Suprapubic skin (tissue), 4 donors: Measurements from ENCODE around the gene NTSR1. TPM values are rescaled to one million over a fixed set of nuclear protein-coding genes. Genes with fewer than 3 reads are reported as not detected.

Experiments
- DNase-seq, 2 donors: peaks; one replicate each; pipeline ENCODE4 v3.0.0-alpha.2; 2019; ENCODE audit warnings: low spot score in 2 of 2
- H3K27ac ChIP-seq: fragments of 200-600 bp; sonication (generic); one replicate; pipeline ENCODE4 v1.5.1; 2019
- H3K27me3 ChIP-seq: fragments of 200-600 bp; sonication (generic); one replicate; pipeline ENCODE4 v1.5.1; 2019
- H3K36me3 ChIP-seq: fragments of 200-600 bp; sonication (generic); one replicate; pipeline ENCODE4 v1.5.1; 2019
- H3K4me1 ChIP-seq: fragments of 200-600 bp; sonication (generic); one replicate; pipeline ENCODE4 v1.5.1; 2019
- H3K4me3 ChIP-seq: fragments of 200-600 bp; sonication (generic); one replicate; pipeline ENCODE4 v1.5.1; 2019; ENCODE audit warnings: mild to moderate bottlenecking
- H3K9me3 ChIP-seq: fragments of 200-600 bp; sonication (generic); one replicate; pipeline ENCODE4 v1.5.1; 2019
- EP300 ChIP-seq: sonication (generic); formaldehyde crosslinking; IDR thresholded peaks from one replicate; pipeline ENCODE4 v1.6.1; 2017; ENCODE audit warnings: antibody characterized with exemption
- POLR2A ChIP-seq, 2 donors: fragments of 450-650 bp; IDR thresholded peaks; one replicate each; pipeline ENCODE4 v1.6.1; 2017; ENCODE audit warnings: antibody characterized with exemption in 2 of 2, mild to moderate bottlenecking in 2 of 2, moderate library complexity in 2 of 2
- POLR2AphosphoS5 ChIP-seq, 3 donors: sonication (generic); formaldehyde crosslinking; IDR thresholded peaks; one replicate each; pipeline ENCODE4 v1.6.1; 2017; ENCODE audit warnings: antibody characterized with exemption in 3 of 3
- WGBS: methylation state at CpG from one replicate; pipeline ENCODE4 v1.1.5; 2018; 5-methylcytosine and 5-hydroxymethylcytosine counted together
- total RNA-seq, 4 donors: library from RNA; depleted of rRNA; stranded (reverse); fragments of >200 nt; gene quantifications; one replicate each; pipeline ENCODE4 v1.1.0, GENCODE V29; 2016
- TF ChIP-seq, protein P1 (sequence below), 2 donors: fragments of 200-600 bp in 1 of 2; fragments of 450-650 bp in 1 of 2; sonication (generic) in 1 of 2; IDR thresholded peaks; one replicate each; pipeline ENCODE4 v1.5.1; 2016 to 2019; ENCODE audit warnings: antibody characterized with exemption in 2 of 2, mild to moderate bottlenecking in 1 of 2, moderate library complexity in 1 of 2

NTSR1 gene
- total RNA-seq, 4 donors from 2014 or later, result 0.16 to 0.55 TPM; not detected in 2

DNA sequence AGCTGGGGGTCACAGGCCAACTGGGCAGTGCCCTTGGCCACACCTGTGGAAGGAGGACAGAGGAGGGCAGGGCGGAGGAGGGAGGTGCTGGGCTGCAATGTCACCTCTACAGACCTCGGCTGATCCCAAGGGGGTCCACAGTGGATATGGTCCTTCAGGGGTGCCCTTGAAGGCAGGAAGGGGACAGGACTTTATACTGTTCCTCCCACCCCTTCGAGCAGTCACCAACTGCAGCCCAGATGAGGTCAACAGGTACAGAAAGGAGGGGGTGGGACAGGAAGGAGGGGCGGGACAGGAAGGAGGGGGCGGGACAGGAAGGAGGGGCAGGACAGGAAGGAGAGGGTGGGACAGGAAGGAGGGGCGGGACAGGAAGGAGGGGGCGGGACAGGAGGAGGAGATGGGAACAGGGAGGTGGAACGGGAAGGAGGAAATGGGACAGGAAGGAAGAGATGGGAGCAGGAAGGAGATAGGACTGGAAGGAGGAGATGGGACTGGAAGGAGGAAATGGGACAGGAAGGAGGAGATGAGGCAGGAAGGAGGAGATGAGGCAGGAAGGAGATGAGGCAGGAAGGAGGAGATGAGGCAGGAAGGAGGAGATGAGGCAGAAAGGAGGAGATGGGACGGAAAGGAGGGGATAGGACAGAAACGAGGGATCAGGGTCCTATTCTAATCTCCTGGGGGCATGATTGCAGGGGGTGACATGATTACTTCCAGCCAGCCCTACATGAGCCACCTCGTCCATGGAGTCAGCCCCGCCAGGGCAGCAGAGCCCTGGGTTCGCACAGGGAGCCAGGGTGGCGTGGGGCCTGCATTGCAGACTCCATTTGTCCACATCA is 68.3 kb downstream of the NTSR1 start:
- Histone ChIP-seq H3K4me3 (no peak overlapping the region), H3K9me3 (no peaks in the 10 kb centered on the region), H3K4me1 (peaks cover 23% of the 10 kb centered on the region), H3K36me3 (no peaks in the 10 kb centered on the region), H3K27me3 (peaks cover 46% of the 10 kb centered on the region), H3K27ac (no peak overlapping the region)
- no peak for DNase-seq
- 62% methylated on average over 14 of the region's 14 CpGs for WGBS
- TF ChIP-seq EP300, result no peak
- TF ChIP-seq, protein P1, sequence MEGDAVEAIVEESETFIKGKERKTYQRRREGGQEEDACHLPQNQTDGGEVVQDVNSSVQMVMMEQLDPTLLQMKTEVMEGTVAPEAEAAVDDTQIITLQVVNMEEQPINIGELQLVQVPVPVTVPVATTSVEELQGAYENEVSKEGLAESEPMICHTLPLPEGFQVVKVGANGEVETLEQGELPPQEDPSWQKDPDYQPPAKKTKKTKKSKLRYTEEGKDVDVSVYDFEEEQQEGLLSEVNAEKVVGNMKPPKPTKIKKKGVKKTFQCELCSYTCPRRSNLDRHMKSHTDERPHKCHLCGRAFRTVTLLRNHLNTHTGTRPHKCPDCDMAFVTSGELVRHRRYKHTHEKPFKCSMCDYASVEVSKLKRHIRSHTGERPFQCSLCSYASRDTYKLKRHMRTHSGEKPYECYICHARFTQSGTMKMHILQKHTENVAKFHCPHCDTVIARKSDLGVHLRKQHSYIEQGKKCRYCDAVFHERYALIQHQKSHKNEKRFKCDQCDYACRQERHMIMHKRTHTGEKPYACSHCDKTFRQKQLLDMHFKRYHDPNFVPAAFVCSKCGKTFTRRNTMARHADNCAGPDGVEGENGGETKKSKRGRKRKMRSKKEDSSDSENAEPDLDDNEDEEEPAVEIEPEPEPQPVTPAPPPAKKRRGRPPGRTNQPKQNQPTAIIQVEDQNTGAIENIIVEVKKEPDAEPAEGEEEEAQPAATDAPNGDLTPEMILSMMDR (IDR thresholded peaks at IDR 0.05), result no peak
- TF ChIP-seq POLR2A (IDR thresholded peaks at IDR 0.05), result no peak
- no peak for TF ChIP-seq POLR2AphosphoS5 (IDR thresholded peaks at IDR 0.05)

DNA sequence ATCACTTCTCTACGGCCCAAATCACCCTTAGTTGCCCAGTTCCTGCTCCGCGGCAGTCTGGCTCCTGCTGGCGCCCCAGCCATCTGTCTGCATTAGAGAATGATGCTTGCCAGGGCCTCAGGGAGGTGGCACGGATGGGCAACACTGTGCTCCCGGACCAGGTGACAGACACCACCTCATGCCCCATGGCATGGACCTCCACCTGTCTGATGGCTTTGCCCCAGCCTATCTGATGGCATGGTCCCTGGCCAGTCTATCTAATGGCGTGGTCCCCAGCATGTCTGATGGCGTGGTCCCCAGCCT is 68.8 kb downstream of the NTSR1 start:
- 97% methylated on average over 5 of the region's 8 CpGs for WGBS
- H3K4me1 ChIP-seq, result peaks cover 20% of the 10 kb centered on the region
- no peaks in the 10 kb centered on the region for H3K9me3 ChIP-seq
- H3K4me3 ChIP-seq, result no peak overlapping the region
- TF ChIP-seq, protein P1 (IDR thresholded peaks at IDR 0.05), result no peak
- no peak overlapping the region for H3K27ac ChIP-seq
- no peaks in the 10 kb centered on the region for H3K36me3 ChIP-seq
- H3K27me3 ChIP-seq, result peaks cover 46% of the 10 kb centered on the region
- no peak for DNase-seq

DNA sequence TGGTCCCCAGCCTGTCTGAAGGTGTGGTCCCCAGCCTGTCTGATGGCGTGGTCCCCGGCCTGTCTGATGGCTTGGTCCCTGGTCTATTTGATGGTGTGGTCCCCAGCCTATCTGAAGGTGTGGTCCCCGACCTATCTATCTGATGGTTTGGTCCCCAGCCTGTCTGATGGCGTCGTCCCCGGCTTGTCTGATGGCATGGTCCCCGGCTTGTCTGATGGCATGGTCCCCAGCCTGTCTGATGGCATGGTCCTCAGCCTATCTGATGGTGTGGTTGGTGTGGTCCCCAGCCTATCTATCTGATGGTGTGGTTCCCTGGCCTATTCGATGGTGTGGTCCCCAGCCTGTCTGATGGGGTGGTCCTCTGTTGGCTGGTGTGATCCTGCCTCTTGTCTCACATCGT is 69.4 kb downstream of the NTSR1 start:
- DNase-seq, result no peak
- H3K4me1 ChIP-seq, result peaks cover 14% of the 10 kb centered on the region
- no peak overlapping the region for H3K4me3 ChIP-seq
- H3K27ac ChIP-seq, result no peak overlapping the region
- no peak for TF ChIP-seq EP300
- TF ChIP-seq POLR2AphosphoS5 (IDR thresholded peaks at IDR 0.05), result no peak
- TF ChIP-seq, protein P1 (IDR thresholded peaks at IDR 0.05), result no peak
- no peak for TF ChIP-seq POLR2A (IDR thresholded peaks at IDR 0.05)
- 96% methylated on average over 7 of the region's 9 CpGs for whole genome bisulfite sequencing
- peaks cover 46% of the 10 kb centered on the region for H3K27me3 ChIP-seq
- H3K36me3 ChIP-seq, result no peaks in the 10 kb centered on the region
- no peaks in the 10 kb centered on the region for H3K9me3 ChIP-seq

DNA sequence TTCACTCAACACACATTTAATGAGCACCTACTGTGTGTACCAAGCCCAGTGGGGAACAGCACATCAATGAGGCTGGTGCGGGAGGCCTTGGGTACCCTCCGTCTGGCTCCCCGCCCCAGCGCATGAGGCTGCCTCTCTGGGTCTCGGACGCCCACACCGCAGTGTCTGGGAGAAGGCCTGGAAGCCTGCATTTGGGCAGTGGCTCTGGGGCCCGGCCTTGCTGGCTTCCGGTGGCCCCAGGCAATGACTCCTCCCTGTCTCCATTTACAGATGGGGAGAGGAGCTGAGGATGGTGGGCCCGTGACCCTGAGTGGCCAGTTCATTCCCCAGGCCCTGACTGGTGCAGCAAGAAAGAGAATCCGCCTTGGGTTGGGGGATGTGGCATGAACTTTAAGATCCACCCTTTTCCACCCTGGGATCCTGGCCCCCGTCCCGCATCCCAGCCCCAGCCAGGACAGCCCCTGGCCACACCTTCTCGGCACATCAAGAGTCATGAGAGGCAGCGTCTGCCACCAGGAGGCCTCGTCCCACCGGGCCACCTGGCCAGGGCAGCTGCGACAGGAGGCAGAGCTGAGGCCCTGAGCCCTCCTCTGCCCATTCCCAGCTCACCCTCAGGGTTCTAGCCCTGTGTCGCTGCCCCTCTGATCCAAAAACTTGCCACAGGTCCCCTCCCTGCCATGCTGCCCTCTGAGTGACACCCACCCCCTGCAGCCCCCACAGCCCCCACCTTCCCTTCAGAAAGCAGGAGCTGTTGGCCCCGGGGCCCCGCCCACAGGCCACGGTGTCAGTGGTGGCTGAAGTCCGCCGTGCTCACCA is 70.2 kb downstream of the NTSR1 start:
- Histone ChIP-seq H3K27ac (no peak overlapping the region), H3K27me3 (peaks cover 44% of the 10 kb centered on the region), H3K36me3 (no peaks in the 10 kb centered on the region), H3K9me3 (no peaks in the 10 kb centered on the region), H3K4me1 (peaks cover 7% of the 10 kb centered on the region), H3K4me3 (no peak overlapping the region)
- WGBS, result 67% methylated on average over 6 of the region's 24 CpGs
- TF ChIP-seq POLR2AphosphoS5 (IDR thresholded peaks at IDR 0.05) (no peak), POLR2A (IDR thresholded peaks at IDR 0.05) (no peak), EP300 (no peak)
- TF ChIP-seq, protein P1 (IDR thresholded peaks at IDR 0.05), result no peak
- DNase-seq, result no peak

DNA sequence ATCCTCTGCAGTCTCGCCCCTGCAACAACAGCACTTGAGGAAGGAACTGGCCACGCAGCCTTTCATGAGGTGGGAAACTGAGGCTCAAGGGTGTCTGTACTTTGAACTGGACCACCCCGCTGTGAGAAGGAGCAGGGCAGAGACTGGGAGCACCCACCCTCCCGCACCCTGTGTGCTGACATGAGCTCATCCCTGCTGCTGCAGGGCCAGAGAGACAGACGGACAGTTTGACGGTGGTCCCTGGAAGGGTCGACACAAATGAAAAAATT is 70.7 kb downstream of the NTSR1 start:
- Histone ChIP-seq H3K4me3 (no peak overlapping the region), H3K27me3 (peaks cover 38% of the 10 kb centered on the region), H3K4me1 (peaks cover 1% of the 10 kb centered on the region), H3K36me3 (no peaks in the 10 kb centered on the region), H3K27ac (no peak overlapping the region), H3K9me3 (no peaks in the 10 kb centered on the region)
- WGBS, result 93% methylated on average over 7 of the region's 7 CpGs
- DNase-seq, result no peak
- TF ChIP-seq POLR2A (IDR thresholded peaks at IDR 0.05) (no peak), EP300 (no peak), POLR2AphosphoS5 (IDR thresholded peaks at IDR 0.05) (no peak)
- TF ChIP-seq, protein P1 (IDR thresholded peaks at IDR 0.05), result no peak
